Body of pancreas (tissue), 4 donors: ENCODE measurements around the gene TMEM50B.

Experiments used
- CTCF ChIP-seq, 7 experiments: fragments of 450-650 bp in 4 of 7; fragments of 200-600 bp in 3 of 7; sonication (generic) in 3 of 7; IDR thresholded peaks; one replicate each; pipeline ENCODE4 v1.5.1; 2016 to 2019; ENCODE audit warnings: antibody characterized with exemption in 7 of 7
- POLR2A ChIP-seq, 3 donors: fragments of 450-650 bp; IDR thresholded peaks; one replicate each; pipeline ENCODE4 v1.6.1; 2016; ENCODE audit warnings: antibody characterized with exemption in 3 of 3, mild to moderate bottlenecking in 2 of 3

DNA sequence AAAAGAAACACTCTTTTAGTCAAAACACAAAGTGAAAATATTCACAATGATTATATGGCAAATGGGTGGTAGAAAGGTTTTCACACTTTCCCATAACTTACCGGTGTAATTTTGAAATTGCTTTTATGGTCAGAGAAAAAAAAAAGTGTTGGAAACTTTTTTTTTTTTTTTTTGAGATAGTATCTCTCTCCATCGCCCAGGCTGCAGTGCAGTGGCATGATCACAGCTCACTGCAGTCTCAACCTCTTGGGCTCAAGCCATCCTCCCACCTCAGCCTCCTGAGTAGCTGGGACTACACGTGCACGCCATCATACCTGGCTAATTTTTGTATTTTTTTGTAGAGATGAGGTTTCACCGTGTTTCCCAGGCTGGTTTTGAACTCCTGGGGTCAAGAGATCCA, 73.3 kb downstream of the TMEM50B start:
- TF ChIP-seq CTCF (IDR thresholded peaks at IDR 0.05), result no peak
- TF ChIP-seq POLR2A (IDR thresholded peaks at IDR 0.05), result no peak
